HG03354 (cell line): ENCODE results near the gene ANO7.

Source experiments
- ATAC-seq: cut with Tn5 transposase; IDR thresholded peaks from one replicate; pipeline ENCODE4 v1.9.1; 2021; ENCODE audit warnings: mild to moderate bottlenecking; ENCODE audit not compliant: unreplicated experiment, poor library complexity, severe bottlenecking

The ANO7 gene

GRCh38 chr2:241157841-241158545 lies 30.5 kb upstream of the ANO7 start:
- no peak for ATAC-seq

GRCh38 chr2:241158546-241158900 lies 30.0 kb upstream of the ANO7 start:
- ATAC-seq = no peak

GRCh38 chr2:241159116-241159515 lies 29.4 kb upstream of the ANO7 start:
- ATAC-seq = no peak

- ATAC-seq = no peak
These were observed 28.2 kb upstream of the ANO7 start for GRCh38 chr2:241160318-241160717.

- no peak for ATAC-seq
These were observed 26.7 kb upstream of the ANO7 start for GRCh38 chr2:241161646-241162281.

GRCh38 chr2:241163601-241164118 lies 24.8 kb upstream of the ANO7 start:
- ATAC-seq = no peak

- no peak for ATAC-seq
These were observed 20.1 kb upstream of the ANO7 start for GRCh38 chr2:241168366-241168765.

GRCh38 chr2:241173557-241173956 lies 14.9 kb upstream of the ANO7 start:
- no peak for ATAC-seq

- ATAC-seq = no peak
These were observed 10.7 kb upstream of the ANO7 start for GRCh38 chr2:241177526-241178334.

- ATAC-seq = no peak
These were observed 9.5 kb upstream of the ANO7 start for GRCh38 chr2:241178961-241179360.

GRCh38 chr2:241179899-241180298 lies 8.6 kb upstream of the ANO7 start:
- no peak for ATAC-seq

GRCh38 chr2:241180495-241180894 lies 8.0 kb upstream of the ANO7 start:
- ATAC-seq = no peak

GRCh38 chr2:241182126-241182525 lies 6.4 kb upstream of the ANO7 start:
- ATAC-seq = no peak

GRCh38 chr2:241182531-241183133 lies 5.8 kb upstream of the ANO7 start:
- no peak for ATAC-seq

GRCh38 chr2:241183221-241183620 lies 5.3 kb upstream of the ANO7 start:
- ATAC-seq = no peak

GRCh38 chr2:241184901-241185300 lies 3.6 kb upstream of the ANO7 start:
- no peak for ATAC-seq

- ATAC-seq = no peak
These were observed 2.5 kb upstream of the ANO7 start for GRCh38 chr2:241185961-241186360.

GRCh38 chr2:241187101-241187917 lies 1.2 kb upstream of the ANO7 start:
- ATAC-seq = no peak

- no peak for ATAC-seq
These were observed 601 bp upstream of the ANO7 start for GRCh38 chr2:241187918-241188234.
